ENCODE measurements around the gene SEMA4D.

- TF ChIP-seq POLR2A (IDR thresholded peaks at IDR 0.05; ENCODE audit: low read depth, low read length) (no peak), POLR2AphosphoS5 (IDR thresholded peaks at IDR 0.05; ENCODE audit: low read depth, low read length) (no peak)
These were observed 32.1 kb downstream of the SEMA4D start for GRCh38 chr9:89465726-89466308.

Measured in GM12892 (cell line).